GM18907 (cell line): ENCODE data around the gene RANGAP1.
"Not testable (repeated sequence)": the region's sequence is repeated elsewhere in the genome, so short reads cannot be mapped to it uniquely, and the experiment has no call there.

Experiments
- ATAC-seq: cut with Tn5 transposase; IDR thresholded peaks from one replicate; pipeline ENCODE4 v1.9.1; 2021; ENCODE audit warnings: mild to moderate bottlenecking, moderate library complexity; ENCODE audit not compliant: unreplicated experiment

RANGAP1 gene

GRCh38 chr22:41301085-41302020 is 15.4 kb upstream of the RANGAP1 start, which contains the start of gene ZC3H7B:
Gene ZC3H7B, plus strand, starts transcription at chr22:41301525. Its CDS starts 19,136 bp downstream, at chr22:41320661.
- peak; percentile 76 for ATAC-seq

GRCh38 chr22:41300661-41301060 is 14.7 kb upstream of the RANGAP1 start:
- ATAC-seq, result no peak

DNA sequence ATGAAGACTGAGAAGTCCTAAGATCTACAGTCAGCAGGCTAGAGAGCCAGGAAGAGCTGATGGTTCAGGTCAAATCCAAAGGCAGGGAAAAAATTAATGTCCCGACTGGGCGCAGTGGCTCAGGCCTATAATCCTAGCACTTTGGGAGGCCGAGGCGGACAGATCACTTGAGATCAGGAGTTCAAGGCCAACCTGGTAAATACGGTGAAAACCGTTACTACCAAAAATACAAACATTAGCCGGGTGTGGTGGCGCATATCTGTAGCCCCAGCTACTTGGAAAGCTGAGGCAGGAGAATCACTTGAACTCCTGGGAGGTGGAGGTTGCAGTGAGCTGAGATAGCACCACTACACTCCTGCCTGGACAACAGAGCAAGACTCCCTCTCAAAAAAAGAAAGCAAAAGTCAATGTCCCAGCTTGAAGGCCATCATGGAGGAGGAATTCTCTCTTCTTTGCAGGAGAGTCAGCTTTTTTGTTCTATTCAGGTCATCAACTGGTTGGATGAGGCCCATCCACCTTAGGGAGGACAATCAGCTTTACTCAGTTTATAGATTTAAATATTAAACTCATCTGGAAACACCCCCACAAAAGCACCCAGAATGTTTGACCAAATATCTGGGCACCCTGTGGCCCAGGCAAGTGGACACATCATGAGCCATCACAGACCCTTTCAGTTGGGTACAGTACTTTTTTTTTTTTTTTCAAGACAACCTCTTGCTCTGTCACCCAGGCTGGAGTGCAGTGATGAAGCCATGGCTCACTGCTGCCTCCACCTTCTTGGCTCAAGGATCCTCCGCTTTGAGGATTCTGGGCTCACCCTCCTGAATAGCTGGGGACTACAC is 11.1 kb upstream of the RANGAP1 start:
- no peak for ATAC-seq

GRCh38 chr22:41294816-41295215 is 8.8 kb upstream of the RANGAP1 start:
- not testable (repeated sequence) for ATAC-seq

- no peak for ATAC-seq
Observed at GRCh38 chr22:41290262-41291221, 4.6 kb upstream of the RANGAP1 start.

- no peak for ATAC-seq
Observed at GRCh38 chr22:41289671-41290070, 3.7 kb upstream of the RANGAP1 start.

DNA sequence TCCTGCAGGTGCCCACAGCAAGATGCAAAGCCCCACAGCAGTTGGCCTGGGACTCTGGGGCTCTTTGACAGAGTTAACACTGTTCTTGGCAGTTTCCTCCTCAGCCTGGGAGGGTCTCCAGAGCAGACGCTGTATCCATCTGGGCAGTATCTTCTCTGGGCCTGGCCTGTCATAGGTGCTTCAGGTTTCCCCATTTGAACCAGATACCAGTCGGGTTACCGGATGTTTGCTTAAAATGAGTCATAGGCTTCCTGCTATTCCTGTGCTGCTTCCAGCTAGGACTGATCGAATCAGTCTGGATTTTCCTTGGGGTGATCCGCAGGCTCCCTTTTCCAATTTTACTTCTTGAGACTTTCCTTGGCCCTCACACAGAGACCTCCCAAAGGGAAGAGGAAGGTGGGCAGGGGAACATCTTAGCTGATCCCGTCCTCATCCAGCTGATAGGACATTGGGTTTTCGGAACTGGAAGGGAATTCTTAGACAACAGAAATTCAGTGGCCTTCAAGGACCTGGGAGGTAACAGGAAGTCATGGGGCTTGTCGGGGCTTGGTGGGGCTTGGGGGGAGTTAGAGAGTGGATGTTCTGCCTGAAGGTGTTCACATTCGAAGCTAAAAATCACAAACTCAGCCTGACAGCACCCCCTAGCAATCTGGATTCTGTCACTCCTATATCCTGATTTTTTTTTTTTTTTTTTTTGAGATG is 2.4 kb upstream of the RANGAP1 start:
- ATAC-seq, result no peak

DNA sequence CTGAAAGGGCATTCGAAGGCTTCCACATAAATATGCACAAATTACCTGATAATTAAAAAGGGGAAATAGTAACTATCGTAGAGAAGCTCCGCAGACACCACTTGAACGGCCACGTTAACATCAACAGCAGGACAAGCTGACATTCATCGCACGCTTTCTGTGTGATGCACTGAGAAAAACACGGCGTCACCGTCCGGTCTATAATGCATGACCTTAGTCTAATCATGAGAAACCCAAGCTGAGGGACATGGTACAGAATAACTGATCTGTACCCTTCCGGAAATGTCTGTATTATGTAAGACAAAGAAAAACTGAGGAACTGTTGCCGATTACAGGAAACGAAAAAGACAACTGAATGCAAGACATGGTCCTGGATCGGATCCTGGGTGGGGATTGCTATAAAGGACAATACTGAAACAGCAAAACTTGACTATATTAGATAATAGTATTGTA is 678 bp upstream of the RANGAP1 start:
- ATAC-seq, result peak; percentile 25

- peak; percentile 8 for ATAC-seq
Observed at GRCh38 chr22:41285441-41285819, 557 bp downstream of the RANGAP1 start.

GRCh38 chr22:41284465-41284864 is 1.5 kb downstream of the RANGAP1 start:
- ATAC-seq, result no peak

DNA sequence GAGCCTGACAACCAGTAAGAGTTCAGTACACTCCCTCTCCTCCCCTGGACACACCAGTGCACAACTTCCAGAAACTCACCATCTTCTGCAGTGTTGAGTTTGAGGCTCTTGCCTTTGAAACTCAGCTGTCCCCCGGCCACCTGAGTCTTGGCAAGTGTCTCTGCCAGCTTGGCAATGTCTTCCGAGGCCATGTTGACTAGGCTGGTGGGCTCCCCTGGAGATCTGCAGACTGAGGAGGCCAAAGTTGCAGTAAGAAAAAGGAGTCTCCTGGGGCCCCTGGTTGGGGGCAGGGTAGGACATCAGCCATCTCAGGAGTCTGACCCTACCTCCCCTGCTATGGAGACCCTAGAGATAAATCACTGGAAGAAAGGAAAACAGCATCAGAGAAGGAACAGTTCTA is 5.1 kb downstream of the RANGAP1 start:
- ATAC-seq, result no peak

GRCh38 chr22:41280065-41280464 is 5.9 kb downstream of the RANGAP1 start:
- no peak for ATAC-seq

DNA sequence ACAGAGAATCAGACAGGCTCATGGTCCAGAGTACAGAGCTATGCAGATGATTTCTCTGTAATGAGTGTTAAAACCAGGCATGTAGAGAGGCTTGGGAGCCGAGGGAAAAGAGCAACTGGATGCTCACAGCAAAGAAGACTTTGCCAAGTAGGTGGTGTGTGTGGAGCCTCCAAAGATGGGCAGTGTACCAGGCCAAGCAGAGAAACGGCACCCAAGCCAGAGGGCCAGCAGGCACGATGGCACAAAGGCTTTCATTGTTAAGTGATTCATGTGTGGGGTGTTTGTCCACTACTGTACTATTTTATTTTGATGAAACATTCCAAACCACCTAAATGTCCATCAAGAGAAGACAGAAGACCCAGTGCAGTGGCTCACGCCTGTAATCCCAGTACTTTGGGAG is 11.1 kb downstream of the RANGAP1 start:
- no peak for ATAC-seq

- no peak for ATAC-seq
Observed at GRCh38 chr22:41273128-41273527, 12.9 kb downstream of the RANGAP1 start.

- ATAC-seq, result no peak
Observed at GRCh38 chr22:41271787-41272186, 14.2 kb downstream of the RANGAP1 start.

GRCh38 chr22:41267958-41268357 is 18.0 kb downstream of the RANGAP1 start:
- ATAC-seq, result no peak

- ATAC-seq, result no peak
Observed at GRCh38 chr22:41264408-41264941, 21.5 kb downstream of the RANGAP1 start.

DNA sequence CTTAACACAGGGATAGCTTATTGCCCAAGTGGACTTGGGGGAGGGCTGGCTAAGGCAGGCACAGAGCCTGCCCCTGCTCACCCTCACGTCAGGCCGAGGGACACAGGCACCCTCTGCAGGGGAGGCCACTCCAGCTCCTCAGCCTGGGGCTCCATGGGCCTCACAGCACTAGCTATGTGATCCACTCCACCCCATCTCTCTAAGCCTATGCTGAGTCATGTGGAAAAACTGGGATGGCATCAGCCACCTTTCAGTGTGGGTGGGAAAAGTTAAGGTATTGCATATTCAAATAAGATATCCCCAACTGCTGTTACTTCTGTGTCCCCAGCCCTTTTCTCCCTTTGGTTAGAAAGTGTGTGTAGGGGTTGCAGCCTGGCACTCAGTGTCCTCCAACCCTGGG is 22.3 kb downstream of the RANGAP1 start:
- ATAC-seq, result no peak

DNA sequence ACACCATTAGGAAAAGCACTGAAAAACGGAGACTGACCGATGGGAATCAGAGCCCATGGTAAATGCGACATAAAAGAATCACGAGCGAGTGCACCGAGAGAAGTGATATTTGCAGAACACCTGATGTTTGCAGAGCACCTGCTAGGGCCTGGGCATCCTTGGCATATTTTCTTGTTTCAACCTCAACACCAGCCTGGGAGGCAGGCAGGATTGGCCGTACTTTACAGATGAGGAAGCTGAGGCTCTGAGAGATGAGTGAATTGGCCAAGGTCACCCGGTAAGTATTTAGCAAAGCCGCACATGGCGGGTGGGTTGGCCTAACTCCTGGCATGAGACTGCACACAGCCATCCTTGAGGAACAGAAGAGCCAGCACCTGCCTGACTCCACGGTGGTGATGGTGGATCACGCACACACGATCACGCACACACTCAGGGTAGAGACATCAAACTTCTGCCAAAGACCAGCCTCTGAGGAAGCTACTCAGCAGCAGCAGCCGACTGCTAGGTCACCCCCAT is 23.7 kb downstream of the RANGAP1 start:
- ATAC-seq, result no peak
